ENCODE data around the gene INIP.

DNA sequence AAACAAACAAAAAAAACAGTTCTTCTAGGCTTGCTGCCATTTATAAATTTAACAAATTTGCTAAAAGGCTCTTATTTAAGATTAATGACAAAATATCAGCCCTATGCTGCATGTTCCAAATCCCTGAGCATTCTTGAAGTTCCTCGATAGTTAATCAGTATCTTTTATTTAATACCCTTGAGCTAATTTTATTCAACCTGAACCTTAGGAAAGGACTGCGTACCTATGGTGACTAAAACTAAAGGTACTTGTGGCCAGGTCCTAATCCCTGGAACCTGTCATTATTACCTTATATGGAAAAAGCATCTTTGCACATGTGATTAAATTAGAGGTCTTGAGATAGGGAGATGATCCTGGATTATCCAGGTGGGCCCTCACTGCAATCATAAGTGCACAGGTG lies 10.5 kb upstream of the INIP start:
- TF ChIP-seq, protein P1, sequence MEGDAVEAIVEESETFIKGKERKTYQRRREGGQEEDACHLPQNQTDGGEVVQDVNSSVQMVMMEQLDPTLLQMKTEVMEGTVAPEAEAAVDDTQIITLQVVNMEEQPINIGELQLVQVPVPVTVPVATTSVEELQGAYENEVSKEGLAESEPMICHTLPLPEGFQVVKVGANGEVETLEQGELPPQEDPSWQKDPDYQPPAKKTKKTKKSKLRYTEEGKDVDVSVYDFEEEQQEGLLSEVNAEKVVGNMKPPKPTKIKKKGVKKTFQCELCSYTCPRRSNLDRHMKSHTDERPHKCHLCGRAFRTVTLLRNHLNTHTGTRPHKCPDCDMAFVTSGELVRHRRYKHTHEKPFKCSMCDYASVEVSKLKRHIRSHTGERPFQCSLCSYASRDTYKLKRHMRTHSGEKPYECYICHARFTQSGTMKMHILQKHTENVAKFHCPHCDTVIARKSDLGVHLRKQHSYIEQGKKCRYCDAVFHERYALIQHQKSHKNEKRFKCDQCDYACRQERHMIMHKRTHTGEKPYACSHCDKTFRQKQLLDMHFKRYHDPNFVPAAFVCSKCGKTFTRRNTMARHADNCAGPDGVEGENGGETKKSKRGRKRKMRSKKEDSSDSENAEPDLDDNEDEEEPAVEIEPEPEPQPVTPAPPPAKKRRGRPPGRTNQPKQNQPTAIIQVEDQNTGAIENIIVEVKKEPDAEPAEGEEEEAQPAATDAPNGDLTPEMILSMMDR (IDR thresholded peaks at IDR 0.05 in 2 of 3, conservative IDR thresholded peaks at IDR 0.05 in 1 of 3; ENCODE audit: insufficient read depth in 2 of 3, low read depth in 1 of 3, low read length in 3 of 3), result no peak
- no peak for TF ChIP-seq TBP (optimal IDR thresholded peaks at IDR 0.05; ENCODE audit: low read depth, low read length)
- TF ChIP-seq NEUROD1 (IDR thresholded peaks at IDR 0.05; ENCODE audit: borderline replicate concordance, low read depth, low read length, partially characterized antibody), result no peak
- no peak for TF ChIP-seq RBM39 (optimal IDR thresholded peaks at IDR 0.05; ENCODE audit: low read depth, low read length)
- TF ChIP-seq CREB1 (IDR thresholded peaks at IDR 0.05), result no peak
- TF ChIP-seq CREB1 (CRISPR knock-in tag; IDR thresholded peaks at IDR 0.05), result no peak
- no peak for TF ChIP-seq POLR2A (conservative IDR thresholded peaks at IDR 0.05)
- no peak for TF ChIP-seq EZH2 (IDR thresholded peaks at IDR 0.05; ENCODE audit: borderline replicate concordance, low read depth, low read length)
- no peak for TF ChIP-seq ZNF121 (CRISPR knock-in tag; conservative IDR thresholded peaks at IDR 0.05)
- TF ChIP-seq, protein P2, sequence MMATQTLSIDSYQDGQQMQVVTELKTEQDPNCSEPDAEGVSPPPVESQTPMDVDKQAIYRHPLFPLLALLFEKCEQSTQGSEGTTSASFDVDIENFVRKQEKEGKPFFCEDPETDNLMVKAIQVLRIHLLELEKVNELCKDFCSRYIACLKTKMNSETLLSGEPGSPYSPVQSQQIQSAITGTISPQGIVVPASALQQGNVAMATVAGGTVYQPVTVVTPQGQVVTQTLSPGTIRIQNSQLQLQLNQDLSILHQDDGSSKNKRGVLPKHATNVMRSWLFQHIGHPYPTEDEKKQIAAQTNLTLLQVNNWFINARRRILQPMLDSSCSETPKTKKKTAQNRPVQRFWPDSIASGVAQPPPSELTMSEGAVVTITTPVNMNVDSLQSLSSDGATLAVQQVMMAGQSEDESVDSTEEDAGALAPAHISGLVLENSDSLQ (IDR thresholded peaks at IDR 0.05), result no peak
- no peak for TF ChIP-seq FOSL1 (tag; conservative IDR thresholded peaks at IDR 0.05)
